Measurements from ENCODE around the gene SPHK1. TPM values are rescaled to one million over a fixed set of nuclear protein-coding genes. Genes with fewer than 3 reads are reported as not detected.
A peak's percentile ranks its signal among the peaks of the same experiment; 100 is the strongest.

The SPHK1 gene
- total RNA-seq, 1 experiment from 2014 or later = 18.2 TPM

GRCh38 chr17:76351526-76352071, 32.8 kb upstream of the SPHK1 start:
- H3K4me1 ChIP-seq (ENCODE audit: control insufficient read depth, insufficient read depth, low read length) = peaks cover 16% of the 10 kb centered on the region
- ATAC-seq = no peak
- ChIA-PET CTCF (interaction anchor here (1.0 kb wide), 1 partner anchor 18 kb away, joined by 10 read pairs; no protein-coding TSS in a partner anchor), POLR2A (interaction anchor here (0.7 kb wide), 3 partner anchors 33 to 77 kb away, joined by 4 to 9 read pairs (median 5); partner anchors contain the start of gene SPHK1)
- BruUV-seq (replicated peaks) = TSS peak; percentile 86
- no peaks in the 10 kb centered on the region for H3K27me3 ChIP-seq (ENCODE audit: control insufficient read depth, insufficient read depth, low read length)
- in situ Hi-C loops (cut with HindIII; ENCODE audit: low pct_unique_long_range_greater_than_20kb, low sequenced_read_pairs) (no loop called here), intact Hi-C loops (cut with micrococcal nuclease; ENCODE audit: unreplicated experiment) (no loop called here)
- peak overlapping the region; percentile 53; the same call in 1 of the 2 replicates for H3K27ac ChIP-seq (ENCODE audit: low read length)
- TF ChIP-seq POLR2AphosphoS5 (IDR thresholded peaks at IDR 0.05; ENCODE audit: low read depth, low read length) (no peak), SIN3A (IDR thresholded peaks at IDR 0.05; ENCODE audit: borderline replicate concordance, insufficient read depth, low read depth, low read length) (no peak), REST (IDR thresholded peaks at IDR 0.05; ENCODE audit: insufficient read depth in 1 of 2, low read depth in 2 of 2, low read length in 1 of 2) (no peak), TCF7L2 (IDR thresholded peaks at IDR 0.05; ENCODE audit: low read depth, low read length) (no peak), CTCF (IDR thresholded peaks at IDR 0.05) (no peak)
- no peak for DNase-seq (ENCODE audit: low read depth, low spot score)
- H3K4me3 ChIP-seq (ENCODE audit: low read depth in 2 of 2, low read length in 2 of 2) = peak overlapping the region in 1 of 2 experiments; percentile 78; a peak in 1 of 4 replicates
- peaks cover 3% of the 10 kb centered on the region; the same call in 1 of the 2 replicates for H3K36me3 ChIP-seq (ENCODE audit: control insufficient read depth, insufficient read depth, low read length)
- H3K9me3 ChIP-seq (ENCODE audit: control insufficient read depth, insufficient read depth, low read depth, low read length) = no peaks in the 10 kb centered on the region

- Histone ChIP-seq H3K9me3 (ENCODE audit: control insufficient read depth, insufficient read depth, low read depth, low read length) (no peaks in the 10 kb centered on the region), H3K36me3 (ENCODE audit: control insufficient read depth, insufficient read depth, low read length) (peaks cover 3% of the 10 kb centered on the region; the same call in 1 of the 2 replicates), H3K4me3 (ENCODE audit: low read depth in 2 of 2, low read length in 2 of 2) (peak overlapping the region; percentile 78 to 89), H3K4me1 (ENCODE audit: control insufficient read depth, insufficient read depth, low read length) (peaks cover 16% of the 10 kb centered on the region), H3K27ac (ENCODE audit: low read length) (peak overlapping the region; percentile 94), H3K27me3 (ENCODE audit: control insufficient read depth, insufficient read depth, low read length) (no peaks in the 10 kb centered on the region)
- no peak for DNase-seq (ENCODE audit: low read depth, low spot score)
- no TSS peak for BruUV-seq (replicated peaks)
- in situ Hi-C loops (cut with HindIII; ENCODE audit: low pct_unique_long_range_greater_than_20kb, low sequenced_read_pairs) = no loop called here
- TF ChIP-seq POLR2AphosphoS5 (IDR thresholded peaks at IDR 0.05; ENCODE audit: low read depth, low read length) = no peak
- no peak for TF ChIP-seq TCF7L2 (IDR thresholded peaks at IDR 0.05; ENCODE audit: low read depth, low read length)
- ChIA-PET POLR2A (no interaction called here), CTCF (interaction anchor here (0.5 to 1.4 kb wide), 4 partner anchors 12 to 375 kb away, joined by 4 to 6 read pairs (median 5); no protein-coding TSS in a partner anchor)
- peak; percentile 45 for ATAC-seq
- intact Hi-C loops (cut with micrococcal nuclease; ENCODE audit: unreplicated experiment) = no loop called here
These were observed 31.3 kb upstream of the SPHK1 start for GRCh38 chr17:76353004-76353598.

Measured in Panc1 (cell line).